H1 (cell line): Measurements from ENCODE around the gene CFAP92. TPM values are rescaled to one million over a fixed set of nuclear protein-coding genes. Genes with fewer than 3 reads are reported as not detected.

Source experiments
- CTCF ChIA-PET: fragments of 300-600 bp; sonication (Branson Sonifier 250); formaldehyde crosslinking; loops from one replicate; lab custom pipeline; 2021; ENCODE audit not compliant: partially characterized antibody; lab: Charles Lee
- POLR2A ChIA-PET: fragments of 300-600 bp; sonication (Branson Sonifier 250); formaldehyde crosslinking; loops from one replicate; lab custom pipeline; 2021; ENCODE audit warnings: inconsistent platforms; ENCODE audit not compliant: partially characterized antibody; lab: Charles Lee
- DNase-seq, 2 experiments: peaks; one replicate each; pipeline versions ENCODE4 v3.0.0 to v3.0.0-alpha.2; 2010 to 2022; ENCODE audit warnings: low spot score in 2 of 2, low read depth in 1 of 2, mixed read lengths in 1 of 2
- FAIRE-seq: peaks from 2 replicates; lab custom pipeline; 2011; peaks lifted over from hg19 to GRCh38; lab: Jason Lieb, UNC
- H2AFZ ChIP-seq: 2 replicates; pipeline ENCODE4 v1.8.1; 2012; ENCODE audit warnings: low read length, inconsistent platforms
- H2AK5ac ChIP-seq: 2 replicates; pipeline ENCODE4 v1.6.1; 2013; ENCODE audit warnings: low read depth, low read length
- H2BK120ac ChIP-seq: replicated peaks from 2 replicates; pipeline ENCODE3; 2013; ENCODE audit warnings: low read depth, low read length, inconsistent platforms
- H2BK12ac ChIP-seq: 2 replicates; pipeline ENCODE4 v1.6.1; 2013; ENCODE audit warnings: low read depth, low read length
- H2BK15ac ChIP-seq: 2 replicates; pipeline ENCODE4 v1.6.1; 2013; ENCODE audit warnings: low read length
- H2BK20ac ChIP-seq: 2 replicates; pipeline ENCODE4 v1.6.1; 2013; ENCODE audit warnings: low read length
- H2BK5ac ChIP-seq: 2 replicates; pipeline ENCODE4 v1.6.1; 2013; ENCODE audit warnings: low read depth, low read length
- H3K14ac ChIP-seq: 2 replicates; pipeline ENCODE4 v1.6.1; 2013; ENCODE audit warnings: inconsistent platforms; ENCODE audit not compliant: insufficient read length
- H3K18ac ChIP-seq: 2 replicates; pipeline ENCODE4 v1.6.1; 2013; ENCODE audit warnings: low read length; ENCODE audit errors: extremely low read depth
- H3K23ac ChIP-seq: 2 replicates; pipeline ENCODE4 v1.6.1; 2013; ENCODE audit warnings: inconsistent platforms; ENCODE audit not compliant: insufficient read length
- H3K23me2 ChIP-seq: 2 replicates; pipeline ENCODE4 v1.6.1; 2013; ENCODE audit warnings: low read depth, low read length
- H3K27ac ChIP-seq: 2 replicates; pipeline ENCODE4 v1.6.1; 2011; ENCODE audit warnings: low read depth, low read length, inconsistent platforms
- H3K27me3 ChIP-seq, 4 experiments: replicated peaks in 1 of 4; 1 replicate in 1 of 4; 2 replicates in 3 of 4; pipeline versions ENCODE4 v1.6.1 to v1.8.1; 2011 to 2013; ENCODE audit warnings: low read length in 3 of 4, mild to moderate bottlenecking in 3 of 4, inconsistent platforms in 2 of 4, mixed read lengths in 2 of 4, moderate library complexity in 1 of 4; ENCODE audit not compliant: control insufficient read depth in 3 of 4, insufficient read depth in 3 of 4; ENCODE audit errors: extremely low read depth in 1 of 4
- H3K36me3 ChIP-seq, 4 experiments: 2 replicates each; pipeline versions ENCODE4 v1.6.1 to v1.8.1; 2011 to 2013; ENCODE audit warnings: mild to moderate bottlenecking in 4 of 4, low read length in 3 of 4, moderate library complexity in 2 of 4, control low read depth in 1 of 4, inconsistent platforms in 1 of 4; ENCODE audit not compliant: insufficient read depth in 4 of 4, control insufficient read depth in 2 of 4
- H3K4ac ChIP-seq: replicated peaks from 2 replicates; pipeline ENCODE3; 2013; ENCODE audit warnings: low read length, low read depth, mixed read lengths, inconsistent platforms; ENCODE audit not compliant: insufficient read length
- H3K4me1 ChIP-seq, 4 experiments: replicated peaks in 1 of 4; 1 replicate in 1 of 4; 2 replicates in 3 of 4; pipeline versions ENCODE4 v1.6.1 to v1.8.1; 2011 to 2013; ENCODE audit warnings: low read length in 3 of 4, inconsistent platforms in 2 of 4, mixed read lengths in 1 of 4; ENCODE audit not compliant: insufficient read depth in 4 of 4, control insufficient read depth in 3 of 4
- H3K4me2 ChIP-seq, 2 experiments: 2 replicates each; pipeline versions ENCODE4 v1.6.1 to v1.8.1; 2011 to 2013; ENCODE audit warnings: low read depth in 2 of 2, low read length in 2 of 2, control low read depth in 1 of 2, inconsistent platforms in 1 of 2, mild to moderate bottlenecking in 1 of 2; ENCODE audit not compliant: insufficient read depth in 1 of 2
- H3K4me3 ChIP-seq, 4 experiments: fragments of 200-600, 300-600 bp in 1 of 4; sonication (generic), shearing (Covaris generic), sonication (Bioruptor Twin) in 1 of 4; 2 replicates each; pipeline versions ENCODE4 v1.5.1 to v1.8.1; 2011 to 2016; ENCODE audit warnings: low read length in 4 of 4, low read depth in 3 of 4, control low read depth in 2 of 4, inconsistent platforms in 2 of 4, mild to moderate bottlenecking in 2 of 4, mixed read lengths in 1 of 4, moderate library complexity in 1 of 4; ENCODE audit not compliant: insufficient read depth in 2 of 4; ENCODE audit errors: extremely low read depth in 1 of 4
- H3K56ac ChIP-seq: replicated peaks from 2 replicates; pipeline ENCODE3; 2013; ENCODE audit warnings: low read depth, mild to moderate bottlenecking, mixed read lengths, low read length, inconsistent platforms; ENCODE audit not compliant: insufficient read length
- H3K79me1 ChIP-seq: 2 replicates; pipeline ENCODE4 v1.6.1; 2013; ENCODE audit warnings: low read depth, low read length, control low read depth
- H3K79me2 ChIP-seq, 2 experiments: 2 replicates each; pipeline versions ENCODE4 v1.6.1 to v1.8.1; 2012 to 2013; ENCODE audit warnings: low read length in 2 of 2, mild to moderate bottlenecking in 2 of 2, inconsistent platforms in 1 of 2; ENCODE audit not compliant: insufficient read depth in 2 of 2, control insufficient read depth in 1 of 2
- H3K9ac ChIP-seq, 4 experiments: replicated peaks in 1 of 4; 1 replicate in 1 of 4; 2 replicates in 3 of 4; pipeline versions ENCODE4 v1.6.1 to v1.8.1; 2011 to 2013; ENCODE audit warnings: low read depth in 3 of 4, low read length in 3 of 4, control low read depth in 2 of 4, mild to moderate bottlenecking in 2 of 4, moderate library complexity in 2 of 4, inconsistent platforms in 1 of 4; ENCODE audit errors: extremely low read depth in 1 of 4
- H3K9me3 ChIP-seq, 2 experiments: 2 replicates each; pipeline versions ENCODE4 v1.6.1 to v1.8.1; 2012 to 2013; ENCODE audit warnings: mild to moderate bottlenecking in 2 of 2, moderate library complexity in 2 of 2, control low read depth in 1 of 2, inconsistent platforms in 1 of 2, low read depth in 1 of 2, low read length in 1 of 2, mixed read lengths in 1 of 2; ENCODE audit not compliant: insufficient read depth in 2 of 2
- H4K20me1 ChIP-seq, 2 experiments: replicated peaks in 1 of 2; 2 replicates each; pipeline versions ENCODE3 to v1.8.1; 2011 to 2013; ENCODE audit warnings: inconsistent platforms in 2 of 2, low read length in 2 of 2, mild to moderate bottlenecking in 1 of 2; ENCODE audit not compliant: insufficient read depth in 2 of 2, control insufficient read depth in 1 of 2
- H4K5ac ChIP-seq: 2 replicates; pipeline ENCODE4 v1.6.1; 2013; ENCODE audit warnings: low read length, low read depth, mixed read lengths, inconsistent platforms; ENCODE audit not compliant: insufficient read length
- H4K8ac ChIP-seq: 2 replicates; pipeline ENCODE4 v1.8.0; 2013; ENCODE audit warnings: mild to moderate bottlenecking, moderate library complexity, low read length, inconsistent platforms; ENCODE audit not compliant: insufficient read depth; ENCODE audit errors: extremely low read depth
- H4K91ac ChIP-seq: replicated peaks from 2 replicates; pipeline ENCODE3; 2013; ENCODE audit warnings: low read length, mixed read lengths, inconsistent platforms; ENCODE audit not compliant: insufficient read length
- BCL11A ChIP-seq, 2 experiments: IDR thresholded peaks; one replicate each; pipeline ENCODE4 v1.6.1; 2011; ENCODE audit warnings: low read depth in 2 of 2, low read length in 2 of 2, mild to moderate bottlenecking in 2 of 2
- CTBP2 ChIP-seq: IDR thresholded peaks from 2 replicates; pipeline ENCODE4 v1.7.0; 2011; ENCODE audit warnings: borderline replicate concordance, mild to moderate bottlenecking, moderate library complexity, mixed read lengths, low read length; ENCODE audit not compliant: insufficient read depth, insufficient read length
- KDM4A ChIP-seq: IDR thresholded peaks from one replicate; pipeline ENCODE4 v1.7.1; 2012; ENCODE audit warnings: low read depth, mild to moderate bottlenecking, moderate library complexity, low read length, inconsistent platforms; ENCODE audit not compliant: severe bottlenecking
- WGBS, 2 experiments: shearing (Covaris generic) in 1 of 2; methylation state at CpG; one replicate each; pipeline versions ENCODE4 v1.1.6 to v1.1.7; 2013 to 2015; ENCODE audit warnings: low lambda C conversion rate in 2 of 2, mixed read lengths in 2 of 2, inconsistent platforms in 1 of 2, low coverage in 1 of 2, missing lambda C conversion rate in 1 of 2; ENCODE audit not compliant: insufficient replicate concordance in 2 of 2, insufficient coverage in 1 of 2, insufficient read length in 1 of 2; ENCODE audit errors: extremely low coverage in 1 of 2, missing lambda C conversion rate in 1 of 2; 5-methylcytosine and 5-hydroxymethylcytosine counted together
- polyA plus RNA-seq, 7 experiments: library from polyadenylated mRNA; depleted of rRNA in 3 of 7; stranded (reverse) in 5 of 7; unstranded in 2 of 7; fragments of >200 nt in 5 of 7; fragments of 200-250 nt in 2 of 7; gene quantifications; 1 replicate in 5 of 7; 2 replicates in 1 of 7; 4 replicates in 1 of 7; pipeline versions ENCODE4 v1.2.1 to v1.2.3, GENCODE V29; 2011 to 2013; ENCODE audit warnings: missing spikeins in 2 of 7, mixed read lengths in 2 of 7
- total RNA-seq: library from RNA; stranded (reverse); fragmentation: NEBNext Ultra II Directional; extraction: Animal tissue kit (Norgen Biotek cat#: 25700); gene quantifications from 2 replicates; pipeline ENCODE4 v1.2.1, GENCODE V29; 2021

CFAP92 gene
- total and polyA plus RNA-seq, 2 of the 8 experiments (the other 6 are each of a cell fraction or from before 2014, with no cell fraction given), result 0.77 to 2.0 TPM

DNA sequence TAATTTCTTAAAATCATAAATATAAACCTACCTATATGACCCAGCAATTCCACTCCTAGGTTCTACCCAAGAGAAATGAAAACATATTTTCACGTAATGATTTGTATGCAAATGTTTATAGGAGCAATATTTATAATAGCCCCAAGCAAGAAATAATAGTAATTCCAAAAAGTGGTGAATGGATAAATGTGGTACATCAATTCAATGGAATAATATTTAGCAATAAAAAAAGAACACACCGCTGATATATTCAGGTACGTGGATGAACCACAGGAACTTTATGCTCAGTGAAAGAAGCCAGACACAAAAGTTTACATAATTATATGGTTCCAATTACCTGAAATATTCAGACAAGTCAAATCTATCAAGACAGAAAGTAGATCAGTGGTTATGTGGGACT, 64.5 kb downstream of the CFAP92 start:
- POLR2A ChIA-PET, result no interaction called here
- H3K27me3 ChIP-seq, result no peaks in the 10 kb centered on the region
- no peak for TF ChIP-seq BCL11A (IDR thresholded peaks at IDR 0.05; ENCODE audit: low read depth in 2 of 2, low read length in 2 of 2)
- TF ChIP-seq KDM4A, result no peak
- TF ChIP-seq CTBP2, result no peak

More for the DNA sequence above, 64.5 kb downstream of the CFAP92 start:
- Histone ChIP-seq H3K4me3 (no peak overlapping the region), H3K36me3 (no peaks in the 10 kb centered on the region), H4K8ac (no peak overlapping the region), H3K4ac (no peak overlapping the region), H3K23me2 (no peaks in the 10 kb centered on the region), H4K20me1 (no peaks in the 10 kb centered on the region), H2BK20ac (no peak overlapping the region), H3K14ac (no peak overlapping the region), H3K18ac (no peak overlapping the region), H2AK5ac (no peak overlapping the region), H3K79me2 (no peaks in the 10 kb centered on the region), H2BK12ac (no peak overlapping the region), H3K56ac (no peak overlapping the region), H2BK15ac (no peak overlapping the region), H3K27ac (no peak overlapping the region), H3K9ac (no peak overlapping the region), H4K91ac (no peak overlapping the region), H2BK5ac (no peak overlapping the region), H4K5ac (no peak overlapping the region), H3K23ac (no peak overlapping the region), H2AFZ (no peak overlapping the region), H3K4me1 (no peaks in the 10 kb centered on the region), H3K4me2 (no peak overlapping the region), H3K79me1 (no peaks in the 10 kb centered on the region), H3K9me3 (peaks cover 23 to 37% of the 10 kb centered on the region in 2 experiments), H2BK120ac (no peak overlapping the region)
- no peak for DNase-seq
- FAIRE-seq, result no peak
- 86% methylated on average over 3 of the region's 3 CpGs; no CpG with 5 or more reads in 1 of the 2 experiments for WGBS, 2 experiments
- CTCF ChIA-PET, result no interaction called here
